ENCODE data around the gene CREBRF.

The CREBRF gene

GRCh38 chr5:173099461-173099860 lies 43.3 kb downstream of the CREBRF start:
- Histone ChIP-seq H3K27ac (no peak overlapping the region), H3K9ac (no peak overlapping the region), H3K4me1 (ENCODE audit: low read depth, poor library complexity, severe bottlenecking) (no peaks in the 10 kb centered on the region), H4K20me1 (ENCODE audit: insufficient read depth) (no peaks in the 10 kb centered on the region), H3K27me3 (ENCODE audit: insufficient read depth, low read depth) (no peaks in the 10 kb centered on the region), H3K36me3 (ENCODE audit: insufficient read depth) (no peaks in the 10 kb centered on the region), H3K79me2 (ENCODE audit: insufficient read depth, low read depth) (no peaks in the 10 kb centered on the region), H2AFZ (ENCODE audit: low read depth) (no peak overlapping the region), H3K4me3 (IDR thresholded peaks at IDR 0.05; ENCODE audit: insufficient read depth, low read depth, low read length) (no peak overlapping the region), H3K4me2 (no peak overlapping the region)
- no peak for TF ChIP-seq CTCF (conservative IDR thresholded peaks at IDR 0.05; ENCODE audit: low read depth, low read length)

DNA sequence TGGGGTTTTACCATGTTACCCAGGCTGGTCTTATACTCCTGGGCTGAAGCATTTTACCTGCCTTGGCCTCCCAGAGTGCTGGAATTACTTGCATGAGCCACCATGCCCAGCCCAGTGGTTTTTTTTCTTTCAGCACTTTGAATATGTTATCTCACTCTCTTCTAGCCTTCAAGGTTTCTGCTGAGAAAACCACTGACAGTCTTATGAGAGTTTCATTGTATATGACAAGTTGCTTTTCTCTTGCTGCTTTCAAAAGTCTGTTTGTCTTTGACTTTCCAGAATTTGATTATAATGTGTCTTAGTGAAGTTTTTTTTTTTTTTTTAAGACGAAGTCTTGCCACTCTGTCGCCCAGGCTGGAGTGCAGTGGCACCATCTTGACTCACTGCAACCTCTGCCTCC lies 45.1 kb downstream of the CREBRF start:
- Histone ChIP-seq H3K27ac (no peak overlapping the region), H3K4me1 (ENCODE audit: low read depth, poor library complexity, severe bottlenecking) (no peaks in the 10 kb centered on the region), H3K4me2 (no peak overlapping the region), H3K4me3 (IDR thresholded peaks at IDR 0.05; ENCODE audit: insufficient read depth, low read depth, low read length) (no peak overlapping the region), H4K20me1 (ENCODE audit: insufficient read depth) (no peaks in the 10 kb centered on the region), H3K9ac (no peak overlapping the region), H3K36me3 (ENCODE audit: insufficient read depth) (no peaks in the 10 kb centered on the region), H3K79me2 (ENCODE audit: insufficient read depth, low read depth) (no peaks in the 10 kb centered on the region), H2AFZ (ENCODE audit: low read depth) (no peak overlapping the region), H3K27me3 (ENCODE audit: insufficient read depth, low read depth) (no peaks in the 10 kb centered on the region)
- TF ChIP-seq CTCF (conservative IDR thresholded peaks at IDR 0.05; ENCODE audit: low read depth, low read length): no peak

DNA sequence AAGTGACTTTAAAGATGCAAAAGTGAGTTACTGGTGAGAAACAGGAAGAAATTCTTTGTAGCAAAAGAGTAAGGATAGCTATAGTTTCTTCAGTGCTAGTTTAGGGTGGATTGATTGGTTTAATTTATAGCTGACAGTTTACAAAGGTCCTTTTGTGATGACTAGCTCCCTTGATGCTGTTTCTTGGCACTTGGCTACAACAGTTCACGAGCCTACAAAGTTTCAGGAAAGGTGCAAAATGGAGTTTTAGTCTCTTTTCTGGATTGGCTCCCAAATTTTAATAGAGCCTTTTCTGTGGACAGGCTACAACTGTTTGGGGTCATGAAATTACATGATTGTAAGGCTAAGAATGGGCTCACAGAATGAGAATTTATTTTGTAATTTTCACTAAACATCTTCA lies 47.3 kb downstream of the CREBRF start:
- no peak overlapping the region for H3K27ac ChIP-seq
- H3K4me3 ChIP-seq (IDR thresholded peaks at IDR 0.05; ENCODE audit: insufficient read depth, low read depth, low read length): no peak overlapping the region
- TF ChIP-seq CTCF (conservative IDR thresholded peaks at IDR 0.05; ENCODE audit: low read depth, low read length): no peak
- H3K27me3 ChIP-seq (ENCODE audit: insufficient read depth, low read depth): no peaks in the 10 kb centered on the region
- no peak overlapping the region for H3K9ac ChIP-seq
- no peaks in the 10 kb centered on the region for H3K4me1 ChIP-seq (ENCODE audit: low read depth, poor library complexity, severe bottlenecking)
- no peaks in the 10 kb centered on the region for H4K20me1 ChIP-seq (ENCODE audit: insufficient read depth)
- no peak overlapping the region for H3K4me2 ChIP-seq
- H3K36me3 ChIP-seq (ENCODE audit: insufficient read depth): no peaks in the 10 kb centered on the region
- no peak overlapping the region for H2AFZ ChIP-seq (ENCODE audit: low read depth)
- no peaks in the 10 kb centered on the region for H3K79me2 ChIP-seq (ENCODE audit: insufficient read depth, low read depth)

DNA sequence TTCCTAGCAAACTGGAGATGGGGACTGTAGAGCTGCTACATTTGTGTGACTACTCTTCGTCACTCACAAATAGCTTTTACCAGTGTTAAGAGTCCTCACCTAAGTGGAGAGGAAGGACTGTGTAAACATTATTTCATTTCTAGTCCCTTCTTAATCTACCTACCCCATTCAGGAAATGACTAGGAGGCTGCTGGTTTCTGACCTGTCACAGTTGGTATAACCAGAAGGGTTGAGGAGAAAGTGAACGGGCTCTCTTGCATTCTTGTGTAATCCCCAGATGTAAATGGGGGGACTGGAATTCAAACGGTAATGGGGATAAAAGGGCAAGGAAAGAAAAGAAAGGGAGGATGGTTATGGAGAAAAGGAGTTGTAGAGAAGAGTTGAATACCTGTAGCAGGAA lies 52.8 kb downstream of the CREBRF start:
- Histone ChIP-seq H4K20me1 (ENCODE audit: insufficient read depth) (no peaks in the 10 kb centered on the region), H3K27me3 (ENCODE audit: insufficient read depth, low read depth) (no peaks in the 10 kb centered on the region), H3K4me3 (IDR thresholded peaks at IDR 0.05; ENCODE audit: insufficient read depth, low read depth, low read length) (no peak overlapping the region), H3K27ac (no peak overlapping the region), H3K4me1 (ENCODE audit: low read depth, poor library complexity, severe bottlenecking) (no peaks in the 10 kb centered on the region), H2AFZ (ENCODE audit: low read depth) (no peak overlapping the region), H3K9ac (no peak overlapping the region), H3K36me3 (ENCODE audit: insufficient read depth) (no peaks in the 10 kb centered on the region), H3K4me2 (no peak overlapping the region), H3K79me2 (ENCODE audit: insufficient read depth, low read depth) (no peaks in the 10 kb centered on the region)
- TF ChIP-seq CTCF (conservative IDR thresholded peaks at IDR 0.05; ENCODE audit: low read depth, low read length): no peak

- no peaks in the 10 kb centered on the region for H3K79me2 ChIP-seq (ENCODE audit: insufficient read depth, low read depth)
- H4K20me1 ChIP-seq (ENCODE audit: insufficient read depth): no peaks in the 10 kb centered on the region
- H3K36me3 ChIP-seq (ENCODE audit: insufficient read depth): no peaks in the 10 kb centered on the region
- H3K27me3 ChIP-seq (ENCODE audit: insufficient read depth, low read depth): no peaks in the 10 kb centered on the region
- no peak overlapping the region for H3K27ac ChIP-seq
- no peak overlapping the region for H3K4me2 ChIP-seq
- no peak overlapping the region for H3K9ac ChIP-seq
- no peak overlapping the region for H3K4me3 ChIP-seq (IDR thresholded peaks at IDR 0.05; ENCODE audit: insufficient read depth, low read depth, low read length)
- no peaks in the 10 kb centered on the region for H3K4me1 ChIP-seq (ENCODE audit: low read depth, poor library complexity, severe bottlenecking)
- H2AFZ ChIP-seq (ENCODE audit: low read depth): no peak overlapping the region
- TF ChIP-seq CTCF (conservative IDR thresholded peaks at IDR 0.05; ENCODE audit: low read depth, low read length): no peak
These were observed 58.4 kb downstream of the CREBRF start for GRCh38 chr5:173114536-173114935.
